Activated CD8-positive, alpha-beta T cell treated with anti-CD3 and anti-CD28 coated beads, Interleukin-2, amount 10 ng/mL, durations not matched to agents 7 days and 5 days (primary cell): ENCODE data around the gene KIF13A. TPM values are rescaled to one million over a fixed set of nuclear protein-coding genes. Genes with fewer than 3 reads are reported as not detected.
"Not testable (repeated sequence)": the region's sequence is repeated elsewhere in the genome, so short reads cannot be mapped to it uniquely, and the experiment has no call there.

Experiments used
- ATAC-seq: fragments of 150-1000 bp; cut with Tn5 transposase; one replicate; pipeline ENCODE4 v1.10.0; 2021; ENCODE audit warnings: moderate library complexity
- CTCF ChIA-PET: fragments of 350-600 bp; sonication (Branson Sonifier 250); formaldehyde crosslinking; loops from one replicate; lab custom pipeline; 2021; ENCODE audit warnings: antibody characterized with exemption; lab: Charles Lee
- POLR2A ChIA-PET: fragments of 350-600 bp; sonication (Branson Sonifier 250); formaldehyde crosslinking; loops from one replicate; lab custom pipeline; 2021; ENCODE audit warnings: antibody characterized with exemption; lab: Charles Lee
- DNase-seq: peaks from one replicate; pipeline ENCODE4 v3.0.0-alpha.2; 2020
- H3K27ac Mint-ChIP-seq: one replicate; pipeline ENCODE4 v1.8.0; 2021; ENCODE audit warnings: mild to moderate bottlenecking, mixed read lengths
- H3K27me3 Mint-ChIP-seq: one replicate; pipeline ENCODE4 v1.8.0; 2021; ENCODE audit warnings: low read depth, mixed read lengths
- H3K36me3 Mint-ChIP-seq: one replicate; pipeline ENCODE4 v1.8.0; 2021; ENCODE audit warnings: low read depth, mixed read lengths
- H3K4me1 Mint-ChIP-seq: one replicate; pipeline ENCODE4 v1.8.0; 2021; ENCODE audit warnings: low read depth, mixed read lengths
- H3K4me3 Mint-ChIP-seq: one replicate; pipeline ENCODE4 v1.8.0; 2021; ENCODE audit warnings: mild to moderate bottlenecking, mixed read lengths
- H3K9me3 Mint-ChIP-seq: one replicate; pipeline ENCODE4 v1.8.0; 2022; ENCODE audit warnings: mixed read lengths; ENCODE audit not compliant: insufficient read depth
- total RNA-seq, 2 experiments: library from RNA; stranded (reverse); gene quantifications; one replicate each; pipeline ENCODE4 v1.2.3, GENCODE V29; 2021

KIF13A gene
- total RNA-seq, 2 experiments from 2014 or later = not detected

- Mint-ChIP-seq H3K9me3 (peaks cover 8% of the 10 kb centered on the region), H3K4me1 (no peaks in the 10 kb centered on the region), H3K36me3 (peaks cover 5% of the 10 kb centered on the region), H3K27ac (no peak overlapping the region), H3K4me3 (no peak overlapping the region), H3K27me3 (peaks cover 11% of the 10 kb centered on the region)
- ATAC-seq (no peak), DNase-seq (no peak)
- ChIA-PET POLR2A (no interaction called here), CTCF (no interaction called here)
Observed at GRCh38 chr6:17900011-17900410, 87.4 kb downstream of the KIF13A start.

GRCh38 chr6:17899491-17899890 lies 87.9 kb downstream of the KIF13A start:
- Mint-ChIP-seq H3K4me1 (no peaks in the 10 kb centered on the region), H3K27me3 (peaks cover 11% of the 10 kb centered on the region), H3K9me3 (peaks cover 10% of the 10 kb centered on the region), H3K27ac (no peak overlapping the region), H3K4me3 (no peak overlapping the region), H3K36me3 (peaks cover 5% of the 10 kb centered on the region)
- ATAC-seq (no peak), DNase-seq (no peak)
- CTCF ChIA-PET = no interaction called here
- POLR2A ChIA-PET = no interaction called here

DNA sequence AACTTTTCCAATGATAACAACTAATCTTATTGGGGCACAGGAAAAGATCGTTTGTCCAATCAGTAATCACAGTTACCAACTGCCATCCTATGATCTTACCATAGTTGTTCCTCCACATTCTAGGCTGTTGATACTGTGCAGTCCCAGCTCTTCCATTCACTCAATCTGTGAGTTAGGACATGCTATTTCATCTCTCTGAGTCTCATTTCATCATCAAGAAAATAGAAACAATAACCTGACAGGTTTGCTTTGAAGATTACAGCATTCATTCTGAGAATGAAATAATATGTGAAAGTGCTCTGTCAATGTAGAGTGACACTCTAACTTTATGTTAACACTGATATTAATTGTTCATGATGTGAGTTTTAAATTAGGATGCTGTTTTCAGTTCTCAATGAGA lies 89.8 kb downstream of the KIF13A start:
- POLR2A ChIA-PET = no interaction called here
- Mint-ChIP-seq H3K36me3 (peaks cover 5% of the 10 kb centered on the region), H3K4me3 (no peak overlapping the region), H3K27me3 (peaks cover 8% of the 10 kb centered on the region), H3K27ac (no peak overlapping the region), H3K9me3 (peaks cover 10% of the 10 kb centered on the region), H3K4me1 (no peaks in the 10 kb centered on the region)
- CTCF ChIA-PET = no interaction called here
- ATAC-seq (no peak), DNase-seq (no peak)

DNA sequence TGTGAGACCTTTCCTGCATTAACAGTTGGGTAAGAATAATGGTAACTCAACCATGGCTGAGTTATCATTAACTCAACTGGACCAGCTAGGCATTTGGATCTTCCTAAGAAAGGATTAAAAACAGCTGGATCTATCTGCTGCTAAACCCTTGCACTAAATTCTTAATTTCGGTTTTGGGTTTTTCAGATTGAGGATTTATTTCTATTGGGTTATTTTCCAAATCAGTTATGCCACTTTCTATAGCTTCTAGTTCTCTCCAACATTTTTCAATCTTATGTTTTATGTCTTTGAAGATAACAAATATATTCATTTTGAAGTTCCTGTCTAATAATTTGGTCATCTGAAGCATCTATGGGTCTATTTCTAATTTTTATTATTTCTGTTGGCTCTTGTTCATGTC lies 92.5 kb downstream of the KIF13A start:
- H3K4me3 Mint-ChIP-seq = no peak overlapping the region
- H3K36me3 Mint-ChIP-seq = peaks cover 5% of the 10 kb centered on the region
- no peak for DNase-seq
- ChIA-PET CTCF (no interaction called here), POLR2A (no interaction called here)
- peaks cover 14% of the 10 kb centered on the region for H3K27me3 Mint-ChIP-seq
- ATAC-seq = no peak
- H3K27ac Mint-ChIP-seq = no peak overlapping the region
- H3K9me3 Mint-ChIP-seq = peaks cover 10% of the 10 kb centered on the region
- H3K4me1 Mint-ChIP-seq = no peaks in the 10 kb centered on the region

DNA sequence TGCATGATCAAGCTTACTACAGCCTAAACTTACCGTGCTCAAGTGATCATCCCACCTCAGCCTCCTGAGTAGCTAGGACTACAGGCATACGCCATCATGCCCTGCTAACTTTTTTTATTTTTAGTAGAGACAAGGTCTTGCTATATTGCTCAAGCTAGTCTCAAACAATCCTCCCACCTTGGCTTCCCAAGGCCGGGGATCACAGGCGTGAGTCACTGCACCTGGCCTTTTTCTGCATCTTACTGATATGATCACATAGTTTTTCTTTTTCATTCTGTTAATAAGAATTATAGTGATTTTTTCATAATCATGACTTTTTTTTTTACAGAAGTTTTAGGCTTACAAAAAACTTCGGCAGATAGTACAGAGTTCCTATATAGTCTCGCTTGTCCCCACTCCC lies 93.2 kb downstream of the KIF13A start:
- ChIA-PET CTCF (no interaction called here), POLR2A (no interaction called here)
- H3K36me3 Mint-ChIP-seq = peaks cover 5% of the 10 kb centered on the region
- no peak for ATAC-seq
- peaks cover 10% of the 10 kb centered on the region for H3K9me3 Mint-ChIP-seq
- H3K27ac Mint-ChIP-seq = no peak overlapping the region
- H3K27me3 Mint-ChIP-seq = peaks cover 16% of the 10 kb centered on the region
- H3K4me3 Mint-ChIP-seq = no peak overlapping the region
- no peak for DNase-seq
- H3K4me1 Mint-ChIP-seq = no peaks in the 10 kb centered on the region

DNA sequence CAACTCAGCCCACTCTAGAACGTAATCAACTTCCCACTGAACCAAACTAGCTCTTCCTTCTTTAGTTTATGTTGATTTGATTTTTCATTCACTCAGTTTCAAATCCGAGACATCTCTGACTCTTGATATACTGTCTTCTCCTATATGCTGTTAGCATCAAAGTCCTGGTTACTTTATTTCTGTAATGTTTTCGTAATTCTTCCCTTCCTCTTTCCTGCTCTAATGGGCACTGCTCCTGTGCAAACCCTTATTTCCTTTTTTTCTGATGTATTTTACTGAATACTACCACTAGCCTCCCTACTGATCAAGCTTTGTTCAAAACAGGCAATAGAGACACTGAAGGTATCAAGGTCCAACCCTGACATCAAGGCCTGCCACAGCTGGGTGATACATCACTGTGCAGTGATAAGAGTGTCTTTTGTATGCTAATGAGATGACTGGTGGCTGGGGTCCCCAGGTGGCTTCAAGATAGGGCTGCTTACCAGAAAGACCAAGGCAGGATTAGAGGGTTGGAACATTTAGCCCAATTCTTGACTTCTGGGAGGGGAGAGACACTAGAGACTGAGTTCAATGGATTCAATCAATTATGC lies 95.2 kb downstream of the KIF13A start:
- no peak for DNase-seq
- Mint-ChIP-seq H3K4me1 (no peaks in the 10 kb centered on the region), H3K27ac (no peak overlapping the region), H3K9me3 (peaks cover 10% of the 10 kb centered on the region), H3K27me3 (peaks cover 12% of the 10 kb centered on the region), H3K36me3 (peaks cover 5% of the 10 kb centered on the region), H3K4me3 (no peak overlapping the region)
- CTCF ChIA-PET = no interaction called here
- no peak for ATAC-seq
- POLR2A ChIA-PET = no interaction called here

- H3K4me1 Mint-ChIP-seq = peaks cover 2% of the 10 kb centered on the region
- H3K4me3 Mint-ChIP-seq = no peak overlapping the region
- H3K27me3 Mint-ChIP-seq = peaks cover 12% of the 10 kb centered on the region
- DNase-seq = no peak
- peaks cover 2% of the 10 kb centered on the region for H3K36me3 Mint-ChIP-seq
- ATAC-seq = no peak
- POLR2A ChIA-PET = no interaction called here
- no peak overlapping the region for H3K27ac Mint-ChIP-seq
- CTCF ChIA-PET = no interaction called here
- H3K9me3 Mint-ChIP-seq = peaks cover 5% of the 10 kb centered on the region
Observed at GRCh38 chr6:17890309-17890708, 97.1 kb downstream of the KIF13A start.

DNA sequence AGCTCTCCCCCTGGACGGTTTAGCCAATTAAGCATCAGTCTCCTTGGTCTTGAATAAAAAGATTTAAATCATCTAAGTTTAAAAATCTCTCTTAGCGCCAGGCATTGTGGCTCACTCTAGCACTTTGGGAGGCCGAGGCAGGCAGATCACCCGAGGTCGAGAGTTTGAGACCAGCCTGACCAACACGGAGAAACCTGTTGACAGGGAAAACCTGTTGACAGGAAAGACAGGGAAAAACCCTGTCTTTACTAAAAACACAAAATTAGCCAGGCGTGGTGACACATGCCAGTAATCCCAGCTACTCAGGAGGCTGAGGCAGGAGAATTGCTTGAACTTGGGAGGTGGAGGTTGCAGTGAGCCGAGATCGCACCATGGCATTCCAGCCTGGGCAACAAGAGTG lies 97.7 kb downstream of the KIF13A start:
- H3K36me3 Mint-ChIP-seq, H3K9me3 Mint-ChIP-seq, DNase-seq, CTCF ChIA-PET, POLR2A ChIA-PET, ATAC-seq, H3K27ac Mint-ChIP-seq, H3K4me1 Mint-ChIP-seq, H3K4me3 Mint-ChIP-seq: not testable (repeated sequence)
- peaks cover 12% of the 10 kb centered on the region for H3K27me3 Mint-ChIP-seq

DNA sequence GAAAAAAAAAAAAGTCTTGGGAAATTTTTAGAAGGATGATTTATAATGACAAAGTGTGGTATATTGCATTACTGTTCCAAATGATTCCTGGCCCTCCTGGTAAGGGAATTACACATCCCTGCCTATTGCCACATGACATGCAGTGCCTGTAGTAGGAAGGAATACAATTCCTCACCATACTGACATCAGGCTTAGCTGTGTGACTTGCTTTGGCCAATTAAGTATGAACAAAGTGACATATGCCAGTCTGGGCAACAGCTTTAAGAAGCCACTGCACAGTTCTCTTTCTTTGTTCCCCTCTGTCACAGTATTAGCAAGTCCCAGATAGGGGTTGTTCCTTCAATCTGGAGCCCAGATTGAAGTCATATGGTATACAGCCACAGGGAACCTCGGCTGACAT lies 100.5 kb downstream of the KIF13A start:
- peaks cover 17% of the 10 kb centered on the region for H3K4me1 Mint-ChIP-seq
- CTCF ChIA-PET = no interaction called here
- POLR2A ChIA-PET = no interaction called here
- DNase-seq (no peak), ATAC-seq (no peak)
- no peak overlapping the region for H3K27ac Mint-ChIP-seq
- H3K9me3 Mint-ChIP-seq = no peaks in the 10 kb centered on the region
- no peak overlapping the region for H3K4me3 Mint-ChIP-seq
- H3K36me3 Mint-ChIP-seq = no peaks in the 10 kb centered on the region
- peaks cover 12% of the 10 kb centered on the region for H3K27me3 Mint-ChIP-seq

- Mint-ChIP-seq H3K36me3 (no peaks in the 10 kb centered on the region), H3K4me1 (peaks cover 17% of the 10 kb centered on the region), H3K4me3 (no peak overlapping the region), H3K27me3 (peaks cover 10% of the 10 kb centered on the region), H3K9me3 (no peaks in the 10 kb centered on the region), H3K27ac (no peak overlapping the region)
- ATAC-seq (no peak), DNase-seq (no peak)
- POLR2A ChIA-PET = no interaction called here
- CTCF ChIA-PET = no interaction called here
Observed at GRCh38 chr6:17885889-17886576, 101.4 kb downstream of the KIF13A start.

- CTCF ChIA-PET = no interaction called here
- H3K27ac Mint-ChIP-seq = no peak overlapping the region
- POLR2A ChIA-PET = interaction anchor here (0.5 kb wide), 1 partner anchor 19 kb away, joined by 3 read pairs; no protein-coding TSS in a partner anchor
Observed at GRCh38 chr6:17884498-17885478, 102.6 kb downstream of the KIF13A start.

More at GRCh38 chr6:17884498-17885478, 102.6 kb downstream of the KIF13A start:
- DNase-seq = no peak
- Mint-ChIP-seq H3K4me3 (peak overlapping the region; percentile 20), H3K9me3 (no peaks in the 10 kb centered on the region), H3K27me3 (peaks cover 9% of the 10 kb centered on the region), H3K36me3 (no peaks in the 10 kb centered on the region), H3K4me1 (peaks cover 17% of the 10 kb centered on the region)
- ATAC-seq = peak; percentile 33
